PFSK-1 (cell line): ENCODE results near the gene RAPGEF2.

Experiments
- POLR2AphosphoS5 ChIP-seq: IDR thresholded peaks from 2 replicates; pipeline ENCODE4 v1.6.1; 2012; ENCODE audit warnings: low read depth, mild to moderate bottlenecking, control low read depth, low read length, moderate library complexity
- TAF1 ChIP-seq: IDR thresholded peaks from 2 replicates; pipeline ENCODE4 v1.6.1; 2012; ENCODE audit warnings: low read length, control low read depth, borderline replicate concordance; ENCODE audit not compliant: insufficient read depth

DNA sequence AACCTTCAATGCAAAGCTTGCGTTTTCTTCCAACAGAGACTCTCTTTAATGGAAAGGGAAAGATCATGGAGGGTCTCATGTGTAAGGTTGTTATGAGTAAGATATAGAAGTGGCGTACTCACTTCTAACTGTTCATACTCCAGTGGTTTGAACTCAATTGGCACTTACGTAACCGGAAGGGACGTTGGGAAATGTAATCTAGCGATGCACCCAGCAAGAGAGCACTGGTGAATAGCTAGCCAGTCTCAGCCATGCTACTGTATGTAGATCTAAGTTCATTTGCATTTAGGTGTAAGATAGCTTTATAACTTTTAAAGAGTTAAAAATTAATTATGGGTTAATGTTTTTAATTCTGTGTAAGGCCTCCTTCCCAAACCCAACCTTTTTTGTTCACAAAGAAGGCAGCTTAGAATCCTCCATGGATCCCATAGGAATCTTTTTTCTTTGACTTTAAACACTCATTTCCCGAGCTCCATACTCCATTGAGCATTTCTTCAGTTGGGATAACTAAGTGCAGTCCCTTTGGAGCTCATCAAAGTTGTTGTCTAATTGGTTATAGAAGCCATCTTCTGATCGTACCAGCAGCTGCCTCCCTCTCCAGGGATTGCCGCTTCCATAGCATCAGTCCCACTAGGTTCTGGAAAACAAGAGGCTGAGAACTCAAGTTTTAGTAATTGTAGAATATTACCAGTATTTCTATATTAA lies 191.1 kb downstream of the RAPGEF2 start:
- TF ChIP-seq TAF1 (no peak), POLR2AphosphoS5 (no peak)
